Measurements from ENCODE around the gene ARHGEF28. TPM values are rescaled to one million over a fixed set of nuclear protein-coding genes. Genes with fewer than 3 reads are reported as not detected.

ARHGEF28 gene
- polyA plus RNA-seq, 3 donors = not detected

GRCh38 chr5:73655521-73656160 lies 29.6 kb downstream of the ARHGEF28 start:
- H3K4me1 ChIP-seq (ENCODE audit: control insufficient read depth in 1 of 2, insufficient read depth in 2 of 2, low read length in 2 of 2) = no peaks in the 10 kb centered on the region
- no peak overlapping the region for H3K9ac ChIP-seq (ENCODE audit: insufficient read depth, low read length, poor library complexity, severe bottlenecking)
- DNase-seq = no peak
- no peak for TF ChIP-seq CTCF (IDR thresholded peaks at IDR 0.05)
- Mint-ChIP-seq H3K27me3 (ENCODE audit: low read depth in 3 of 3) (peaks cover 0 to 2% (median 0%) of the 10 kb centered on the region in 3 donors), H3K27ac (no peak overlapping the region), H3K36me3 (peaks cover 0 to 2% of the 10 kb centered on the region in 2 donors), H3K4me1 (peaks cover 22% of the 10 kb centered on the region), H3K4me3 (no peak overlapping the region), H3K9me3 (peaks cover 0 to 2% (median 0%) of the 10 kb centered on the region in 7 donors)
- no peak overlapping the region for H3K4me3 ChIP-seq (replicated peaks in 1 of 3; ENCODE audit: low read depth in 2 of 3, low read length in 3 of 3)
- no peak overlapping the region for H2AFZ ChIP-seq (ENCODE audit: insufficient read depth, low read depth, low read length, poor library complexity, severe bottlenecking)
- no peaks in the 10 kb centered on the region for H3K27me3 ChIP-seq (ENCODE audit: control insufficient read depth in 2 of 2, insufficient read depth in 2 of 2, low read length in 2 of 2)
- intact Hi-C loops (cut with micrococcal nuclease) = no loop called here
- WGBS (ENCODE audit: insufficient coverage) = 86% methylated on average over 3 of the region's 6 CpGs
- H3K9me3 ChIP-seq (replicated peaks in 1 of 2; ENCODE audit: control insufficient read depth in 1 of 2, insufficient read depth in 1 of 2, low read length in 2 of 2) = no peaks in the 10 kb centered on the region
- no peaks in the 10 kb centered on the region for H3K79me2 ChIP-seq (ENCODE audit: insufficient read depth, low read length)
- no peak overlapping the region for H3K4me2 ChIP-seq (replicated peaks; ENCODE audit: extremely low read depth, low read length, poor library complexity, severe bottlenecking)
- no peak overlapping the region for H3K27ac ChIP-seq (ENCODE audit: low read depth in 1 of 2, low read length in 2 of 2)
- no peaks in the 10 kb centered on the region for H3K36me3 ChIP-seq (replicated peaks in 1 of 2; ENCODE audit: control insufficient read depth in 1 of 2, insufficient read depth in 2 of 2, low read length in 2 of 2)
- no peaks in the 10 kb centered on the region for H4K20me1 ChIP-seq (ENCODE audit: insufficient read depth, low read length)

GRCh38 chr5:73661753-73662152 lies 35.8 kb downstream of the ARHGEF28 start:
- H3K79me2 ChIP-seq (ENCODE audit: insufficient read depth, low read length) = no peaks in the 10 kb centered on the region
- H3K4me2 ChIP-seq (replicated peaks; ENCODE audit: extremely low read depth, low read length, poor library complexity, severe bottlenecking) = no peak overlapping the region
- no CpG with 5 or more reads among the region's 3 CpGs for WGBS (ENCODE audit: insufficient coverage)
- no peak overlapping the region for H3K4me3 ChIP-seq (replicated peaks in 1 of 3; ENCODE audit: low read depth in 2 of 3, low read length in 3 of 3)
- Mint-ChIP-seq H3K27ac (no peak overlapping the region), H3K4me1 (peaks cover 31% of the 10 kb centered on the region), H3K9me3 (peaks cover 0 to 2% (median 0%) of the 10 kb centered on the region in 7 donors), H3K36me3 (peaks cover 0 to 2% of the 10 kb centered on the region in 2 donors), H3K27me3 (ENCODE audit: low read depth in 3 of 3) (peaks cover 0 to 2% (median 0%) of the 10 kb centered on the region in 3 donors), H3K4me3 (no peak overlapping the region)
- intact Hi-C loops (cut with micrococcal nuclease) = no loop called here
- DNase-seq = no peak
- H2AFZ ChIP-seq (ENCODE audit: insufficient read depth, low read depth, low read length, poor library complexity, severe bottlenecking) = no peak overlapping the region
- no peaks in the 10 kb centered on the region for H3K27me3 ChIP-seq (ENCODE audit: control insufficient read depth in 2 of 2, insufficient read depth in 2 of 2, low read length in 2 of 2)
- no peaks in the 10 kb centered on the region for H4K20me1 ChIP-seq (ENCODE audit: insufficient read depth, low read length)
- no peak overlapping the region for H3K9ac ChIP-seq (ENCODE audit: insufficient read depth, low read length, poor library complexity, severe bottlenecking)
- TF ChIP-seq CTCF (IDR thresholded peaks at IDR 0.05) = no peak
- no peaks in the 10 kb centered on the region for H3K9me3 ChIP-seq (replicated peaks in 1 of 2; ENCODE audit: control insufficient read depth in 1 of 2, insufficient read depth in 1 of 2, low read length in 2 of 2)
- no peak overlapping the region for H3K27ac ChIP-seq (ENCODE audit: low read depth in 1 of 2, low read length in 2 of 2)
- H3K4me1 ChIP-seq (ENCODE audit: control insufficient read depth in 1 of 2, insufficient read depth in 2 of 2, low read length in 2 of 2) = peaks cover 3 to 4% of the 10 kb centered on the region in 2 donors
- H3K36me3 ChIP-seq (replicated peaks in 1 of 2; ENCODE audit: control insufficient read depth in 1 of 2, insufficient read depth in 2 of 2, low read length in 2 of 2) = no peaks in the 10 kb centered on the region

All from CD14-positive monocyte (primary cell).